ENCODE results near the gene TMC7.

- TF ChIP-seq CTCF (IDR thresholded peaks at IDR 0.05 in 4 of 5, conservative IDR thresholded peaks at IDR 0.05 in 1 of 5) (no peak), POLR2A (IDR thresholded peaks at IDR 0.05) (no peak)
Observed at GRCh38 chr16:19112099-19112407, 128.3 kb downstream of the TMC7 start.
